MM.1S (cell line): ENCODE measurements around the gene DSCAML1.

Experiments
- DNase-seq: peaks from one replicate; pipeline ENCODE4 v3.0.0-alpha.2; 2015
- H2AFZ ChIP-seq: fragments of 300-600 bp; sonication (generic); 2 replicates; pipeline ENCODE4 v1.6.0; 2016; ENCODE audit warnings: antibody characterized with exemption, low read length
- H3F3A ChIP-seq: fragments of 300-600 bp; sonication (generic); 2 replicates; pipeline ENCODE4 v1.6.1; 2016; ENCODE audit warnings: mild to moderate bottlenecking, antibody characterized with exemption, low read length, moderate library complexity, mixed read lengths; ENCODE audit not compliant: insufficient read depth
- H3K27ac ChIP-seq: fragments of 300-600 bp; sonication (generic); 2 replicates; pipeline ENCODE4 v1.5.1; 2016; ENCODE audit warnings: mild to moderate bottlenecking, low read length
- H3K27me3 ChIP-seq: fragments of 300-600 bp; sonication (generic); replicated peaks from 2 replicates; pipeline ENCODE4 v1.6.0; 2016; ENCODE audit warnings: low read length; ENCODE audit not compliant: insufficient read depth
- H3K36me3 ChIP-seq: fragments of 300-600 bp; sonication (generic); replicated peaks from 2 replicates; pipeline ENCODE4 v1.6.1; 2016; ENCODE audit warnings: mild to moderate bottlenecking, low read length, mixed read lengths; ENCODE audit not compliant: insufficient read depth
- H3K4me1 ChIP-seq: fragments of 300-600 bp; sonication (generic); 2 replicates; pipeline ENCODE4 v1.6.1; 2016; ENCODE audit warnings: low read length, mixed read lengths
- H3K4me2 ChIP-seq: fragments of 300-600 bp; sonication (generic); 2 replicates; pipeline ENCODE4 v1.6.0; 2016; ENCODE audit warnings: low read depth, low read length
- H3K4me3 ChIP-seq: fragments of 300-600 bp; sonication (generic); 2 replicates; pipeline ENCODE4 v1.5.1; 2016; ENCODE audit warnings: low read length, mixed read lengths
- H3K79me2 ChIP-seq: fragments of 300-600 bp; sonication (generic); 2 replicates; pipeline ENCODE4 v1.6.1; 2016; ENCODE audit warnings: mixed run types, low read length, mixed read lengths
- H3K9ac ChIP-seq: fragments of 300-600 bp; sonication (generic); 2 replicates; pipeline ENCODE4 v1.6.1; 2016; ENCODE audit warnings: low read length, mixed read lengths
- H3K9me2 ChIP-seq: fragments of 300-600 bp; sonication (generic); replicated peaks from 2 replicates; pipeline ENCODE4 v1.6.1; 2016; ENCODE audit warnings: mild to moderate bottlenecking, low read length, mixed read lengths; ENCODE audit not compliant: insufficient read depth
- H3K9me3 ChIP-seq: fragments of 300-600 bp; sonication (generic); replicated peaks from 2 replicates; pipeline ENCODE4 v1.6.1; 2016; ENCODE audit warnings: mild to moderate bottlenecking, low read length, mixed read lengths; ENCODE audit not compliant: insufficient read depth
- H4K20me1 ChIP-seq: fragments of 300-600 bp; sonication (generic); 2 replicates; pipeline ENCODE4 v1.6.1; 2016; ENCODE audit warnings: mild to moderate bottlenecking, low read length, moderate library complexity, mixed read lengths; ENCODE audit not compliant: insufficient read depth
- CTCF ChIP-seq: fragments of 300-600 bp; sonication (generic); IDR thresholded peaks from 2 replicates; pipeline ENCODE4 v1.5.1; 2016; ENCODE audit warnings: antibody characterized with exemption, low read length, mixed read lengths
- EZH2 ChIP-seq: fragments of 300-600 bp; sonication (generic); optimal IDR thresholded peaks from 2 replicates; pipeline ENCODE3; 2017; ENCODE audit warnings: low read depth, mild to moderate bottlenecking, antibody characterized with exemption, low read length, mixed read lengths
- EZH2phosphoT487 ChIP-seq: fragments of 300-600 bp; sonication (generic); IDR thresholded peaks from 2 replicates; pipeline ENCODE4 v1.6.1; 2018; ENCODE audit warnings: antibody characterized with exemption, low read length

The DSCAML1 gene

GRCh38 chr11:117475716-117476530 is 321.1 kb downstream of the DSCAML1 start:
- Histone ChIP-seq H3K9me2 (no peaks in the 10 kb centered on the region), H3K36me3 (no peaks in the 10 kb centered on the region), H3K4me3 (no peak overlapping the region), H4K20me1 (no peaks in the 10 kb centered on the region), H3K9me3 (no peaks in the 10 kb centered on the region), H3K4me1 (no peaks in the 10 kb centered on the region), H3K27ac (no peak overlapping the region), H3K9ac (no peak overlapping the region), H2AFZ (no peak overlapping the region), H3F3A (no peaks in the 10 kb centered on the region), H3K27me3 (peaks cover 59% of the 10 kb centered on the region), H3K4me2 (no peak overlapping the region), H3K79me2 (no peaks in the 10 kb centered on the region)
- TF ChIP-seq EZH2: no peak
- no peak for TF ChIP-seq CTCF
- no peak for TF ChIP-seq EZH2phosphoT487
- DNase-seq: no peak

GRCh38 chr11:117473481-117474091 is 323.4 kb downstream of the DSCAML1 start:
- DNase-seq: no peak
- H3K9me3 ChIP-seq: no peaks in the 10 kb centered on the region

GRCh38 chr11:117471776-117472175 is 325.2 kb downstream of the DSCAML1 start:
- Histone ChIP-seq H3K79me2 (no peaks in the 10 kb centered on the region), H3K9me2 (no peaks in the 10 kb centered on the region), H3K4me3 (no peak overlapping the region), H3K27ac (no peak overlapping the region), H3K27me3 (peaks cover 56% of the 10 kb centered on the region), H4K20me1 (no peaks in the 10 kb centered on the region), H3K9me3 (no peaks in the 10 kb centered on the region), H3K4me2 (no peak overlapping the region), H3K9ac (no peak overlapping the region), H3F3A (no peaks in the 10 kb centered on the region), H2AFZ (no peak overlapping the region), H3K36me3 (no peaks in the 10 kb centered on the region), H3K4me1 (no peaks in the 10 kb centered on the region)
- DNase-seq: no peak
- TF ChIP-seq CTCF (no peak), EZH2 (no peak), EZH2phosphoT487 (no peak)

More at GRCh38 chr11:117473481-117474091, 323.4 kb downstream of the DSCAML1 start:
- peaks cover 54% of the 10 kb centered on the region for H3K27me3 ChIP-seq
- H3K4me1 ChIP-seq: no peaks in the 10 kb centered on the region
- H3K4me2 ChIP-seq: no peak overlapping the region
- no peaks in the 10 kb centered on the region for H3K9me2 ChIP-seq
- no peaks in the 10 kb centered on the region for H3F3A ChIP-seq
- H3K9ac ChIP-seq: no peak overlapping the region
- no peaks in the 10 kb centered on the region for H3K79me2 ChIP-seq
- no peak overlapping the region for H3K27ac ChIP-seq
- no peak overlapping the region for H3K4me3 ChIP-seq
- no peaks in the 10 kb centered on the region for H3K36me3 ChIP-seq
- no peak overlapping the region for H2AFZ ChIP-seq
- no peaks in the 10 kb centered on the region for H4K20me1 ChIP-seq
- TF ChIP-seq CTCF (no peak), EZH2 (no peak), EZH2phosphoT487 (no peak)
